ENCODE results near the gene HAO2.

HAO2 gene

GRCh38 chr1:119435052-119435451 lies 66.5 kb downstream of the HAO2 start:
- DNase-seq: no peak

GRCh38 chr1:119438761-119439160 lies 70.2 kb downstream of the HAO2 start:
- no peak for DNase-seq

DNA sequence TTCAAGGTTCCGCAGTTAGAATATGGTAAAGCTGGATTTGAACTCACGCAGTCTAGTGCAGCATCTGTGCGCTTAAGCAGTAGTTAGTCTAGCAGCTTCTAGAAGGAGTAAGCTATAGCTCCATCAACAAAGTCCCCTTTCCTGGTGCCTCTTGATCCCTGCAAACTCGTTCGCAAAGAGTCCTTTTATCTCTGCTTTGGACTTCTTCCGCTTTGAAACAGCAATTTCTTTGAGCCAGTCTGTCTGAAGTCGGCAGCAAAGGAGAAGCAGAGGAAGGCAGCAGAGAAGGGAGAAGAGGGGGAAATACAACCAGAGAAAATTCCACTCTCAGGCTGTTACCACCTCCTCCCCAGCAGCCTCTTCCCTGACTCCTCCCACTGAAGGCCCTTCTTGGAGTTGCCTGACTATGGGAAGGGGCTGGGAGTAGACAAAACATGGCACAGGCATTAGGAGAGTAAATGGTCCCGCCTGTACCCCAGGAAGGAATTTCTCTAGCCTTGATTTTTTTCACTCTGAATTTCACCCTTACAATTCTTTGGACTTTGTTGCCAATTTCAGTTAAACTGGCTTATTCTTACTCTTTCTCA lies 72.2 kb downstream of the HAO2 start:
- no peak for DNase-seq

DNA sequence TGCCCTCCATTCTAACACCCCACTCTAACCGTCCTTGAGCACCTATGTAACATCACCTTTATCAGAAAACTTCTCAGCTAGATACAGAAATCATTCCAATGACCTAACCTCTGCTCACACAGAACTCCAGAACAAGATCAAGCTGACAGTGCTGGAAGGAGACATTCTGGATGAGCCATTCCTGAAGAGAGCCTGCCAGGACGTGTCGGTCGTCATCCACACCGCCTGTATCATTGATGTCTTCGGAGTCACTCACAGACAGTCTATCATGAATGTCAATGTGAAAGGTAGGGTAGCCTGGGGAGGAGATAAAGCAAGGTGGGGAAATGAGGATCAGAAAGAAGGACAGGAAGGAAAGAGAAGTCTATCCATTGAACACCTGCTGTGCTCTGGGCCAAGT lies 74.2 kb downstream of the HAO2 start:
- no peak for DNase-seq

Measured in amygdala (tissue), 56 donors.